ENCODE measurements around the gene ZNF714. TPM values are rescaled to one million over a fixed set of nuclear protein-coding genes. Genes with fewer than 3 reads are reported as not detected.

The ZNF714 gene
- total and polyA plus RNA-seq, 8 donors: 1.1 to 22.4 (median 2.7) TPM

GRCh38 chr19:21143854-21144253 is 61.9 kb downstream of the ZNF714 start:
- peaks cover 4 to 53% (median 47%) of the 10 kb centered on the region in 4 donors for H3K36me3 ChIP-seq
- 73 to 96% (median 85%) methylated on average over 1 of the region's 1 CpG for WGBS, 5 donors
- peaks cover 0 to 28% (median 13%) of the 10 kb centered on the region in 4 donors for H3K4me1 ChIP-seq
- H3K9me3 ChIP-seq: no peaks in the 10 kb centered on the region
- H3K27ac ChIP-seq: no peak overlapping the region
- peak in 1 of 2 donors; percentile 8 for DNase-seq
- no peak overlapping the region for H3K4me3 ChIP-seq
- TF ChIP-seq CTCF (IDR thresholded peaks at IDR 0.05): no peak
- TF ChIP-seq EP300 (IDR thresholded peaks at IDR 0.05): no peak
- TF ChIP-seq POLR2AphosphoS5 (IDR thresholded peaks at IDR 0.05): no peak
- no peak for TF ChIP-seq POLR2A (IDR thresholded peaks at IDR 0.05)
- intact Hi-C loops (cut with DNase I; ENCODE audit: low total_unique reads): no loop called here
- no peaks in the 10 kb centered on the region for H3K27me3 ChIP-seq

GRCh38 chr19:21147540-21147939 is 65.5 kb downstream of the ZNF714 start:
- peaks cover 0 to 20% (median 10%) of the 10 kb centered on the region in 4 donors for H3K4me1 ChIP-seq
- no peaks in the 10 kb centered on the region for H3K27me3 ChIP-seq
- no peak overlapping the region for H3K4me3 ChIP-seq
- TF ChIP-seq POLR2A (IDR thresholded peaks at IDR 0.05): no peak
- no peak for TF ChIP-seq POLR2AphosphoS5 (IDR thresholded peaks at IDR 0.05)
- TF ChIP-seq EP300 (IDR thresholded peaks at IDR 0.05): no peak
- TF ChIP-seq CTCF (IDR thresholded peaks at IDR 0.05): no peak
- H3K36me3 ChIP-seq: peaks cover 15 to 88% (median 79%) of the 10 kb centered on the region in 4 donors
- intact Hi-C loops (cut with DNase I; ENCODE audit: low total_unique reads): no loop called here
- H3K9me3 ChIP-seq: no peaks in the 10 kb centered on the region
- no peak overlapping the region for H3K27ac ChIP-seq
- no peak for DNase-seq
- WGBS, 5 donors: 84 to 97% (median 85%) methylated on average over 1 of the region's 1 CpG

DNA sequence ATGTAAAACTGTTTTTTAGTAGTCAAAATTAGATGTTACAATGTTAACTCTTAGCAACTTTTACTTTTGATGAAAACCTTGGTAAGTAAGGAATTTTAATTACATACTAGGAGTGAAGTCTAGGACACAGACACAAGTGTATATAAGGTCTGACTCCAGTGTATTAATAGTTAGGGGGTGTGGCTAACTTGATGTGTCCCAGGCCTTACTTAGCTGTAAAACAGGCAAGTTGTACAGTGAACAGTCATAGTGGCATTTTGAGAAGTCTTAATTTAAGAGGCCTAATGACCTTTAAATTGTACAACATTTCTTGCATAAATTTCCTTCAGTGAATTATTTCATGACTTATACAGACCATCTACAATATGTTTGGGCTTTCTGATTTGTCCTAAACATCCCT is 66.7 kb downstream of the ZNF714 start:
- no peak for TF ChIP-seq POLR2AphosphoS5 (IDR thresholded peaks at IDR 0.05)
- no peak for TF ChIP-seq EP300 (IDR thresholded peaks at IDR 0.05)
- no peak for TF ChIP-seq POLR2A (IDR thresholded peaks at IDR 0.05)
- TF ChIP-seq CTCF (IDR thresholded peaks at IDR 0.05): no peak
- DNase-seq: no peak
- Histone ChIP-seq H3K4me1 (peaks cover 0 to 8% (median 0%) of the 10 kb centered on the region in 4 donors), H3K9me3 (no peaks in the 10 kb centered on the region), H3K27me3 (no peaks in the 10 kb centered on the region), H3K27ac (no peak overlapping the region), H3K4me3 (no peak overlapping the region), H3K36me3 (peaks cover 15 to 95% (median 90%) of the 10 kb centered on the region in 4 donors)
- intact Hi-C loops (cut with DNase I; ENCODE audit: low total_unique reads): no loop called here

DNA sequence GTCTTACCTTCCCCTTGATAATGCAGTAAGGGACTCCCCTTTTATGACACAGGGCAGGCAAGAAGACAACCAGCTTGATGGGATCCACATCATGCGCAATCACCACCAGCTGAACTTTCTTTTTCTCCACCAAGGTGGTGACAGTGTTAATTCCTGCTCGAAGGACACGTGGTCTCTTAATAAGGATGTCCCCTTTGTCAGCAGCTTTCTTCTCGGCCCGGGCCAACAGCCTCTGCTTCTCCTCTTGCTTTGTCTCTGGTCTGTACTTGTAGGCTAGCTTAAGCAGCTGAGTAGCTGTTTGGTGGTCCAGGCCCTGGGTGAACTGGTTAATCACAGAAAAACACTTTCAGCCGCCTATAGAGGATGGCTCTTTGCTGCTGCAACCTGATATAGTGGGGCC is 67.9 kb downstream of the ZNF714 start:
- intact Hi-C loops (cut with DNase I; ENCODE audit: low total_unique reads): no loop called here
- no peak for TF ChIP-seq EP300 (IDR thresholded peaks at IDR 0.05)
- no peak for TF ChIP-seq POLR2A (IDR thresholded peaks at IDR 0.05)
- TF ChIP-seq POLR2AphosphoS5 (IDR thresholded peaks at IDR 0.05): no peak
- TF ChIP-seq CTCF (IDR thresholded peaks at IDR 0.05): no peak
- Histone ChIP-seq H3K27me3 (no peaks in the 10 kb centered on the region), H3K27ac (no peak overlapping the region), H3K4me3 (no peak overlapping the region), H3K9me3 (no peaks in the 10 kb centered on the region), H3K36me3 (peaks cover 15 to 86% (median 81%) of the 10 kb centered on the region in 4 donors), H3K4me1 (no peaks in the 10 kb centered on the region)
- no peak for DNase-seq
- WGBS, 5 donors: 95 to 99% (median 97%) methylated on average over 5 to 6 of the region's 6 CpGs
